Upper lobe of left lung (tissue), 6 donors: Measurements from ENCODE around the gene ANKRD26. TPM values are rescaled to one million over a fixed set of nuclear protein-coding genes. Genes with fewer than 3 reads are reported as not detected.

Experiments
- ATAC-seq, 2 donors: fragments of 200-7000 bp; cut with Tn5 transposase; one replicate each; pipeline ENCODE4 v1.9.1; 2022; ENCODE audit warnings: mild to moderate bottlenecking in 2 of 2, moderate library complexity in 2 of 2; ENCODE audit not compliant: low FRiP score in 2 of 2
- DNase-seq, 2 donors: peaks; one replicate each; pipeline ENCODE4 v3.0.0-alpha.2; 2019 to 2020
- H3K27ac ChIP-seq, 4 donors: fragments of 200-600 bp; sonication (generic); one replicate each; pipeline ENCODE4 v1.5.1; 2016 to 2019
- H3K27me3 ChIP-seq, 4 donors: fragments of 200-600 bp; sonication (generic); one replicate each; pipeline ENCODE4 v1.5.1; 2017 to 2019
- H3K36me3 ChIP-seq, 4 donors: fragments of 200-600 bp; sonication (generic); one replicate each; pipeline ENCODE4 v1.5.1; 2016 to 2019
- H3K4me1 ChIP-seq, 4 donors: fragments of 200-600 bp; sonication (generic); one replicate each; pipeline ENCODE4 v1.5.1; 2018 to 2019
- H3K4me3 ChIP-seq, 4 donors: fragments of 200-600 bp; sonication (generic); one replicate each; pipeline ENCODE4 v1.5.1; 2017 to 2019; ENCODE audit warnings: mild to moderate bottlenecking in 2 of 4, moderate library complexity in 1 of 4
- H3K9me3 ChIP-seq, 4 donors: fragments of 200-600 bp; sonication (generic); one replicate each; pipeline ENCODE4 v1.5.1; 2018 to 2019
- CTCF ChIP-seq, 6 experiments: fragments of 450-650 bp in 4 of 6; fragments of 200-600 bp in 2 of 6; sonication (generic) in 2 of 6; IDR thresholded peaks; one replicate each; pipeline ENCODE4 v1.5.1; 2016 to 2019; ENCODE audit warnings: antibody characterized with exemption in 6 of 6
- EP300 ChIP-seq, 4 donors: sonication (generic); formaldehyde crosslinking; IDR thresholded peaks; one replicate each; pipeline ENCODE4 v1.5.1; 2017; ENCODE audit warnings: antibody characterized with exemption in 4 of 4, control low read depth in 2 of 4
- POLR2A ChIP-seq, 4 donors: fragments of 450-650 bp; IDR thresholded peaks; one replicate each; pipeline ENCODE4 v1.5.1; 2016 to 2017; ENCODE audit warnings: antibody characterized with exemption in 4 of 4, mild to moderate bottlenecking in 2 of 4
- POLR2AphosphoS5 ChIP-seq, 2 donors: sonication (generic); formaldehyde crosslinking; IDR thresholded peaks; one replicate each; pipeline ENCODE4 v1.5.1; 2017; ENCODE audit warnings: antibody characterized with exemption in 2 of 2
- WGBS, 2 donors: methylation state at CpG; one replicate each; pipeline ENCODE4 v1.1.5; 2017 to 2018; 5-methylcytosine and 5-hydroxymethylcytosine counted together
- total RNA-seq, 6 donors: library from RNA; depleted of rRNA in 4 of 6; stranded (reverse); fragments of >200 nt in 4 of 6; gene quantifications; one replicate each; pipeline versions ENCODE4 v1.1.0 to v1.2.1, GENCODE V29; 2016 to 2021
- donor health status: DM: no; HTN: no; CAD: no; lungs with moderate emphysema.
- donor health status: DM: no; HTN: yes; CAD: no; lungs with severe emphysema.

Gene ANKRD26
- total RNA-seq, 6 donors from 2014 or later: 4.9 to 45.1 (median 6.5) TPM

DNA sequence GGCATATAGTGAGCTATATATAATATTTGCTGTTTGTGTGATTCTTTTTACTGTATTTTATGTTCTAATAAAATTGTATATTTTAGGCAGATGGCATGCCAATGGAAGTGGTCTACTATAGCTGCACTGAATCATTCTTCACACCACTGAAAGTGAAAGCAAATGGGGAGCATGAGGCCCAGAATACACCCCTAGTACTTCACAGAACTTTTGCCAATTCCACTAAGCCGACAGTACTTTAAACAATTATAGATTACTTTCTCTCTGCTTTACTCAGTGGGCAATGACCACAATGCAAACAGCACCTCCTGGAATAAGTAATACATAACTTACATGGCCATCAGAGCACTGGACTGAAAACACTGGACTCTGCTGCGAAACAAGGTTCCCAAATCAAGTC lies 70.2 kb downstream of the ANKRD26 start:
- no peak overlapping the region for H3K4me3 ChIP-seq
- no peaks in the 10 kb centered on the region for H3K27me3 ChIP-seq
- ATAC-seq: no peak
- 85 to 100% methylated on average over 2 of the region's 2 CpGs for WGBS, 2 donors
- H3K4me1 ChIP-seq: no peaks in the 10 kb centered on the region
- no peak for DNase-seq
- TF ChIP-seq EP300 (IDR thresholded peaks at IDR 0.05): no peak
- no peak for TF ChIP-seq CTCF (IDR thresholded peaks at IDR 0.05)
- no peak for TF ChIP-seq POLR2AphosphoS5 (IDR thresholded peaks at IDR 0.05)
- no peak for TF ChIP-seq POLR2A (IDR thresholded peaks at IDR 0.05)
- no peaks in the 10 kb centered on the region for H3K9me3 ChIP-seq
- no peak overlapping the region for H3K27ac ChIP-seq
- H3K36me3 ChIP-seq: peaks cover 0 to 25% (median 2%) of the 10 kb centered on the region in 4 donors

DNA sequence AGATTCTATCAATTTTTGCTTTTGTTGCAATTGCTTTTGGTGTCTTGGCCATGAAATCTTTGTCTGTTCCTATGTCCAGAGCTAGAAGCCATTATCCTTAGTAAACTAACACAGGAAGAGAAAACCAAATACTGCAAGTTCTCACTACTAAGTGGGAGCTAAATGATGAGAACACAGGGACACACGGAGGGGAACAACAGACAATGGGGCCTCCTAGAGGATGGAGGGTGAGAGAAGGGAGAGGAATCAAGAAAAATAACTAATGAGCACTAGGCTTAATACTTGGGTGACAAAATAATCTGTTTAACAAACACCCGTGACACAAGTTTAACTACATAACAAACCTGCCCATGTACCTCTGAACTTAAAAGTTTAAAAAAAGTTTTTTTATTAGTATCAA lies 78.2 kb downstream of the ANKRD26 start:
- no peak for ATAC-seq
- H3K9me3 ChIP-seq: no peaks in the 10 kb centered on the region
- TF ChIP-seq EP300 (IDR thresholded peaks at IDR 0.05) (no peak), POLR2AphosphoS5 (IDR thresholded peaks at IDR 0.05) (no peak), CTCF (IDR thresholded peaks at IDR 0.05) (no peak), POLR2A (IDR thresholded peaks at IDR 0.05) (no peak)
- H3K27me3 ChIP-seq: no peaks in the 10 kb centered on the region
- WGBS, 2 donors: 80 to 93% methylated on average over 2 of the region's 2 CpGs
- no peak for DNase-seq
- no peak overlapping the region for H3K4me3 ChIP-seq
- H3K27ac ChIP-seq: no peak overlapping the region
- no peaks in the 10 kb centered on the region for H3K4me1 ChIP-seq
- H3K36me3 ChIP-seq: peaks cover 0 to 16% (median 4%) of the 10 kb centered on the region in 4 donors

DNA sequence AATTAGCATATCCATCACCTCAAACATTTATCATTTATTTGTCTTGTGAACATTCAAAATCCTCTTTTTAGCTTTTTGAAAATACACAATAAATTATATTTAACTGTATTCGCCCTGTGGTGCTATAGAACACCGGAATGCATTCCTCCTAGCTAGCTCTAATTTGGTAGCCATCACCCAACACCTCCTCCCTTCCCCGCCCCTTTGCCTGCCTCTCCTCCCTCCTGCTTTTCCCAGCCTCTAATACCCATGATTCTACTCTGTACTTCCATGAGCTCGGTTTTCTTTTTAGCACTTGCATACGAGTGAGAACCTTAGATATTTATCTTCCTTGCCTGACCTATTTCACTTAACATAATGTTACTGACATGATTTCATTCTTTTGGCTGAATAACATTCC lies 80.1 kb downstream of the ANKRD26 start:
- 88 to 90% methylated on average over 5 of the region's 5 CpGs for WGBS, 2 donors
- Histone ChIP-seq H3K9me3 (no peaks in the 10 kb centered on the region), H3K4me1 (no peaks in the 10 kb centered on the region), H3K4me3 (no peak overlapping the region), H3K27me3 (no peaks in the 10 kb centered on the region), H3K27ac (no peak overlapping the region), H3K36me3 (peaks cover 0 to 10% (median 4%) of the 10 kb centered on the region in 4 donors)
- no peak for DNase-seq
- ATAC-seq: no peak
- no peak for TF ChIP-seq POLR2A (IDR thresholded peaks at IDR 0.05)
- TF ChIP-seq CTCF (IDR thresholded peaks at IDR 0.05): no peak
- TF ChIP-seq POLR2AphosphoS5 (IDR thresholded peaks at IDR 0.05): no peak
- TF ChIP-seq EP300 (IDR thresholded peaks at IDR 0.05): no peak

GRCh38 chr10:27019827-27020226 lies 80.5 kb downstream of the ANKRD26 start:
- H3K4me1 ChIP-seq: no peaks in the 10 kb centered on the region
- no peak for DNase-seq
- H3K36me3 ChIP-seq: peaks cover 0 to 10% (median 4%) of the 10 kb centered on the region in 4 donors
- WGBS, 2 donors: 85 to 95% methylated on average over 4 of the region's 4 CpGs
- TF ChIP-seq CTCF (IDR thresholded peaks at IDR 0.05): no peak
- H3K9me3 ChIP-seq: no peaks in the 10 kb centered on the region
- no peak for ATAC-seq
- no peak overlapping the region for H3K4me3 ChIP-seq
- H3K27me3 ChIP-seq: no peaks in the 10 kb centered on the region
- no peak overlapping the region for H3K27ac ChIP-seq

DNA sequence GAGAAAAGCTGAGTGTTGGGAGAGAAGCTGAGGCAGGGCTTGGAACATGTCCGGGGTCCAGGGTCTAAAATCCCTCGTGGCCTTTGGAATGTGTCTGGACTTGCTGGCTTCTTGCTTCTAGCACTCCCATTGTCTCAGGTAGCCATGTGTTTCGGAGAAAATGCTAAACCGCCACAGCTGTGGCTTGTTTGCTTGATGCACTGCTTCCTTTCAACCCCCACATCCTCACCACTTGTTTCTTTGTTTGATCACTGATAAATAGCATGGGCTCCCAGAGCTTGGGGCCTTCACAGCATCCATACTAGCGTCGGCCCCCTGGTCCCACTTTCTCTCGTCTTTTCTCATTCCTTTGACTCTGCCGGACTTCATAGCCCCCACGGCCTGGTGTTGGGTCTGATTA lies 102.7 kb downstream of the ANKRD26 start:
- no peak for TF ChIP-seq CTCF (IDR thresholded peaks at IDR 0.05)
- TF ChIP-seq POLR2AphosphoS5 (IDR thresholded peaks at IDR 0.05): no peak
- no peak for TF ChIP-seq EP300 (IDR thresholded peaks at IDR 0.05)
- TF ChIP-seq POLR2A (IDR thresholded peaks at IDR 0.05): no peak
- WGBS, 2 donors: 92 to 94% methylated on average over 9 of the region's 9 CpGs
- no peaks in the 10 kb centered on the region for H3K36me3 ChIP-seq
- H3K27me3 ChIP-seq: no peaks in the 10 kb centered on the region
- H3K4me3 ChIP-seq: no peak overlapping the region
- no peaks in the 10 kb centered on the region for H3K4me1 ChIP-seq
- DNase-seq: no peak
- no peak overlapping the region for H3K27ac ChIP-seq
- ATAC-seq: no peak
- H3K9me3 ChIP-seq: no peaks in the 10 kb centered on the region
